Astrocyte of the cerebellum (primary cell): ENCODE results near the gene ARHGEF37.

Experiments
- DNase-seq: peaks from one replicate; pipeline ENCODE4 v3.0.0-alpha.2; 2011; ENCODE audit warnings: low read depth
- H3K4me3 ChIP-seq: 2 replicates; pipeline ENCODE4 v1.5.1; 2011; ENCODE audit warnings: mild to moderate bottlenecking, low read depth, low read length, moderate library complexity
- CTCF ChIP-seq: IDR thresholded peaks from 2 replicates; pipeline ENCODE4 v1.5.1; 2012; ENCODE audit warnings: low read length, low read depth, moderate library complexity, mild to moderate bottlenecking; ENCODE audit errors: missing control alignments
- in situ Hi-C: cut with HindIII; loops from 2 replicates; pipeline ENCODE4 v1.10.0; 2017; ENCODE audit warnings: low sequenced_read_pairs

Gene ARHGEF37

GRCh38 chr5:149636191-149636860 is 55.0 kb downstream of the ARHGEF37 start:
- in situ Hi-C loops, result loop anchor here (5.0 to 25.0 kb wide), 2 partner anchors 91 to 351 kb away; no protein-coding TSS in a partner anchor
- no peak overlapping the region for H3K4me3 ChIP-seq
- no peak for TF ChIP-seq CTCF
- no peak for DNase-seq

GRCh38 chr5:149636861-149637246 is 55.6 kb downstream of the ARHGEF37 start:
- peak; percentile 83 for TF ChIP-seq CTCF
- DNase-seq, result peak; percentile 63
- in situ Hi-C loops, result loop anchor here (5.0 to 25.0 kb wide), 2 partner anchors 90 to 350 kb away; no protein-coding TSS in a partner anchor
- no peak overlapping the region for H3K4me3 ChIP-seq

GRCh38 chr5:149638136-149638535 is 56.8 kb downstream of the ARHGEF37 start:
- in situ Hi-C loops, result loop anchor here (5.0 to 25.0 kb wide), 2 partner anchors 89 to 349 kb away; no protein-coding TSS in a partner anchor

GRCh38 chr5:149638546-149639241 is 57.4 kb downstream of the ARHGEF37 start:
- H3K4me3 ChIP-seq, result no peak overlapping the region
- in situ Hi-C loops, result loop anchor here (5.0 to 25.0 kb wide), 2 partner anchors 89 to 349 kb away; no protein-coding TSS in a partner anchor
- DNase-seq, result no peak
- no peak for TF ChIP-seq CTCF

More at GRCh38 chr5:149638136-149638535, 56.8 kb downstream of the ARHGEF37 start:
- TF ChIP-seq CTCF, result no peak
- DNase-seq, result no peak
- no peak overlapping the region for H3K4me3 ChIP-seq

GRCh38 chr5:149639737-149640136 is 58.4 kb downstream of the ARHGEF37 start:
- no peak for DNase-seq
- TF ChIP-seq CTCF, result no peak
- in situ Hi-C loops, result loop anchor here (5.0 to 25.0 kb wide), 2 partner anchors 88 to 348 kb away; no protein-coding TSS in a partner anchor
- no peak overlapping the region for H3K4me3 ChIP-seq

GRCh38 chr5:149640350-149640999 is 59.2 kb downstream of the ARHGEF37 start:
- no peak for TF ChIP-seq CTCF
- H3K4me3 ChIP-seq, result no peak overlapping the region
- in situ Hi-C loops, result loop anchor here (25.0 kb wide), 1 partner anchor 347 kb away; no protein-coding TSS in a partner anchor
- DNase-seq, result no peak
